HG03103 (cell line): ENCODE data around the gene SRRM2.
A peak's percentile ranks its signal among the peaks of the same experiment; 100 is the strongest.
"Not testable (repeated sequence)": the region's sequence is repeated elsewhere in the genome, so short reads cannot be mapped to it uniquely, and the experiment has no call there.

ENCODE experiments used
- ATAC-seq: cut with Tn5 transposase; IDR thresholded peaks from one replicate; pipeline ENCODE4 v1.9.1; 2021; ENCODE audit warnings: low read depth; ENCODE audit not compliant: unreplicated experiment

Gene SRRM2

DNA sequence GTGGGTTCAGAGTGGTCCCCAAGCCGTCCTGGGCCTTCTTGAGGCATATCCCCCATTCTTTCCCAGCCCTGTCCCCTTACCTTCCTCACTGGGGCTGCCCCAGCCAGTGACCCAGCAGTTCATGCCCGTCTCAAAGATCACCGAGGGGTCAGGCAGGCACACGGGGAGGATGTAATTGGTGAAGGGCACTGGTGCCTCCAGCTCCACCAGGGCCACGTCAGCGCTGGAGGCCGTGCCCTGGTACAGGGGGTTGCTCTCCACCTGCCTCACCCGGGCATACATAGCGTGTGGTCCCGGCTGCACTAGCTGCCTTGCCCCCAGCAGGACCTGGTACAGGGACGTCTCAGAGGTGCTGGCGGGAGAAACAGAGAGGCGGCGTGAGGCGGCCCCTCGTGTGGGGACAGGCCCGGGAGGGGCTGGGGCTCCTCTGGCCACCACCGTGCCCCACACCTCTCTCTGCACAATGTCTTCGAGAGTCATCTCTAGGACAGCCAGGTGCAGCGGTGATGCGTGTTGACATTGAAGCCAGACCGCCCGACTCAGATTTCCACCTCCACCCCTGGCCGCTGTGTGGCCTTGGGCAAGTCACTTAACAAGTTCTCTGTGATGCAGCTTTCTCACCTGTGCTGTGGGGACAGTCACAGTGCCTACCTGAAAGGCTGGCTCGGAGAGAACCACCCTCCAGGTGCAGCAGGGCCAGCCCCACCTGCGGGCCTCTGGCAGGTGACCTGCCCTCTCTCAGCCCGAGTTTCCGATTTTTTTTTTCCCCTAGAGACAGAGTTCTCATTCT is 38.3 kb upstream of the SRRM2 start:
- ATAC-seq = no peak

DNA sequence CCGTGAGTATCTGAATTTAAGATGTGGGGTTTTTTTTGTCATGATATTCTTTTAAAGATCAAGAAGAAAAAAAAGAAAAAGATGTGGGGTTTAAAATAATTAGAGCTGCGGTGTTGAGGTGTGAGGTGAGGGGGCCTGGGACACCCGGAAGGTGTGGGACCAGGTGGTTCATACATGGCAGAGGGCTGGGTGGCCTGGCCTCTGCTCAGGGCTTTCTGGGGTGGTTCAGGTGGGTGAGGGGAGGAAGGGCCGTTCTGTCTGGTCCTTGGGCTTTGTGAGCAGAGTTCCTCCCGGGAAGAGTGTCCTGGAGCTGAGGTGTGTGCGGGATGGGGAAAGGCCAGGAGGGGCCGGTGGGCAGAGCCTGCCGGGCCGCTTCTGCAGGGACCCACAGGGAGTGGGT is 37.4 kb upstream of the SRRM2 start:
- no peak for ATAC-seq

DNA sequence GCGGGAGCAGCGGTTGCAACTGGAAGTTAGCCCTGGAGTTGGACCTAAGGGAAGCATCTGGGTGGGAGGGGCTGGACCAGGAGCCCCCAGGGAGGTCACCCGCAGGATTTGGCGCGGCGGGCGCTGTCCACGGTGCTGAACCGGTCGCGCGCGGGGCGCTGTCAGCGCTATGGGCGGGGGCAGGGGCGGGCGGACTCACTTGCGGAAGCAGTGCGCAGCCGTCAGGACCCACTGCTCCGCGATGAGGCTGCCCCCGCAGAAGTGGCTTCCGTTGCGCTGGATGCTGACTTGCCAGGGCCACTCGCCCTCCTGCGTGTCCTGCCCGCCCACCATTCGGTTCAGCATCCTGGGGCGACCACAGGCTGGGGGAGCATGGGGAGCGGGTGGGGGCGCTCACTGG is 36.9 kb upstream of the SRRM2 start:
- ATAC-seq = no peak

DNA sequence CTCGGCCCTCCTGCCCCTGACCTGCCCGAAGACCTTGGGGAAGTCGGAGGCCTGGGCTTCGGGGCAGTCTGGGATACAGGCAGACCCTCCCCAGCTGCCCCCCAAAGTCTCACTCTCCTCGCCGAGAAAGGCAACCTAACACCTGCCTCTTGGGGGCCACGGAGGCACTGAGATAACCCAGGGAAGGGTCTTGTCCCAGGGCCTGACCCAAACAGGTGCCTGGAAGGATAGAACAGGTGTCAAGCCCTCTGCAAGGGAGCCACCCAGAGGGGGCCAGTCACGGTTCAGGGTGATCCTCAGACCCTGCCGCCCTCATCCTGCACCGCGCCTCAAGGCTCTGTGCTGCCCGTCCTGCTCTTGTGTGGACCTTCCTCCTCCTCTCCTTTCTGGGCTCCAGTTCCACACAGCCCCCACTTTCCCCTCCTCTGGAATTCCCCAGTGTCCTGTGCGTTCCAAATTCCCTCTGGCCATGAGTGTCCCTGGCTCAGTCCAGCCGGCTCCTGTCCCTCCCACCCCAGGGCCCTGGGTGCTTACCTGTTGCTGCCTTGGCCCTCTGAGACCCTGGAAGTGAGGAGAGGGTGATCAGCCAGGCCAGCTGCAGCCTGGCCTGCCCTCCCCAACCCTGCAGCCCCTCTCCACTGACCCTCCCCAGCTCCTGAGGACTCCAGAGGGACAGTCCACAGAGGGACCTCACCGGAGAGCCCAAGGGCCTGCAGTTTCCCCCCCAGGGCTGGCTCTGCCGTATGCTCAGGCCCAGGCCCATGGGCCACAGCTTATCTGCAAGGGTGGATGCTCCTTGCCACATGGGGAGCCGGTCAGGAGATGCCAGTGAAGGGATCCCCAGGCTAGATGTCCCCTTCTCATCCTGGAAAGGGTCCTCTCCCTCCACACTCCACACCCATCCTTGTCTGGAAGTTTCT is 36.2 kb upstream of the SRRM2 start:
- ATAC-seq = no peak

DNA sequence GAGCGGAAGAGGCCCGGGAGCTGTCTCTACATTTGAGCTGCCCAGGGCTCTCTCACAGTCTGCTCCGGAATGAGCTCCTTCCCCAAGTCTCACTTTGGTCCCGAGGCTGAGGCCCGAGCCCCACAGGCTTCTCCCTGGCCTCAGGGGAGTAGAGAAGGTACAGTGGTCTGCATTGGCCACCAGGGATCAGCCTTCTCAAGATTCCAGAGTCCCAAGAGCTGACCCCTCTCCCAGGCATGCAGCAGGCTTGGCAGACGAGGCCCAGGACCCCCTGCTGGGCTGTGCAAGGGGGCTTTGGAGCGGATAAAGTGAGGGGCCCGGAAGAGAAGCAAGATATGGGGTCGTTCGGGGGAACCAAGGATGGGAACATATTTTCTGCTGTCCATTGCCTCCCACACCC is 35.5 kb upstream of the SRRM2 start:
- ATAC-seq = no peak

DNA sequence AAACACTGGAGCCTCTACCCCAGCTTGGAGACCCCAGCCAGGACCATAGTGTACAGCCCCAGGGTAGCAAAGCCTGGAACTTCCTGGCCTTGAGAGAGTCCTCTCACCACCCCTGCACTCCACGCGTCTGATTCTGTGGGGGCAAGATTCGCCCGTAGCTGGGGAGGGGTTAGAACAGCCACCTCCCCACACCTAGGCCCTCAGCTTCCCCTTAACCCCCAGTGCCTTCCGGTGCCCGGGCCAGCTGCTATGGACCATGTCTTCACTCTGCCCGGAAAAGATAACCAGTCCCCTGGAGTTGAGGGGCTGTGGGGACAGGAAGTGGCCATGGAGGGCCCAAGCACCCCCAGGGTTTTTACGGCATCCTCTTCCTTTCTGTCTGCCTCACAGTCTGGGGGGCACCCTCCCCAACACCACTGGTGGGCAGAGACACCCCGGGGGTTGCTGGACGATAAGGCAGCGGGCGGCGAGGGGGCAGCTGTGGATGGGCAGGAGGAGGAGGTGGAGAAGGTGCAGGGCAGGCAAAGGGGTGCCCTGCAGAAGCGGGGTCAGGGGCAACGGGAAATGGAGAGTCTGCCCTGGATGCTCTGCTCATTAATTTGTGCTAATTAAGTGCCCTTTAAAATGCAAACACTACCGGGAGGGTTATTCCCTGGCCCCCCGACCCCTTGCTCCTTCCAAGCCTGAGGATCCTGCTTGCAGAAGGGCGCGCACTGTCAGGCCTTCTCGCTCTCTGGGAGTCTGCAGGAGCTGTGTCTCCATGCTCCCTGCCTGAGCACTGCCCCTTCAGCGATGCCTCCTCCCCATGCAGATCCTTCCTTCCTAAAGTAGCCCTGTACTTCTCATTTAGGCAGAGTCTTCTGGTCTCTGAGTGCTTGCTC is 34.8 kb upstream of the SRRM2 start:
- ATAC-seq = no peak

DNA sequence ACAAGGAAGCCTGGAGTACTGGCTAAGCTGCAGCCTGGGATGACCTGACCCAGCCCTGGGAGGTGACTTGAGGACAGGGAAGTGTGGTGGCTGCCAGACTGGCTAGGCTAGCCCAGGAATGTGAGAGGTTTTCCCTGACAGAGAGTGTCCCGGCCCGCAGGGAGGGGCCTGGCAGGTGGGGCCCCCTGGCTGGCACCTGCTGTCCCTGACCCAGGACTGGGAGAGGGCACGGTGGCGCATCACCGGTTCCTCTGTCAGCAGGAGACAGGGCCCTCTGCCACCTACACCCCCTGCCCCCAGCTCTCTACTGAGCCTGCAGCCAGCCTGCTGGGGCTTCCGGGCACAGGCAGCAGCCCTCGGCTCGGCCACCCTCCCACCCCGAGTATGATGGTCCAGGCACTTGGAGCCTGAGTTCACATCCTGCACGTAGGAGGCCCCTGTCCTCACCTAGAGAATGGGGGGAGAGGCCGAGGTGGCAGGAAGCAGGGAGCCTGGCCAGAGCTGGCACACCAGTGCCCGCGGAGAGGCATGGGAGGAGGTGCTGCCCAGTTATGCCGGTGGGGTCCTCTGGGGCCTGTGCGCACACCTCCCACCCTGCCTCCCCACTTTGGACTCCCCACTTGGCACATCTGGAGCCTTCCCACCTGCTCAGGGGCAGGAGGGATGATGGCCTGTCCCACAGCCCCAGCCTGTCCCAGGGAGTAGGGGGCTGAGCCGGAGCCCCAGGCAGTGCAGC is 32.9 kb upstream of the SRRM2 start:
- ATAC-seq = no peak

DNA sequence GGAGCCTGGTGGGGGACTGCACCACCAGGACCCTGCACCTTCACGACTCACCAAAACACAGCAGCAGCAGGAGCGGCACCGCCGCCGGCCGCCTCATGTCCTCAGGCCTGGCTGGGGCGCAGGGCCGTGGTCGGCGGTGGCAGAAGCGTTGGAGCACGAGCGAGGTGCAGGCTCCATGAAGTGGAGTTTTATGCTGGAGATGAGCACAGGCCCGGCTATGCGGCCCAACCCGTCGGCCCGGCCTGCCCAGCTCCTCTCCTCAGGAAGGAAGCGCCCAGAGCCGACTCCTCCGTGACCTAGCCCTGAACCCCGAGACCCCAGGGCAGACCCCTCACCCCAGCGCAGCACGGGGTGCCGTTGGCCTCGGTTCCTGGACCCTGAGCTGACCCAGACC is 32.4 kb upstream of the SRRM2 start, which contains the start of gene PRSS27:
PRSS27 (minus strand) TSS at position 161 of the 394 bp plus-strand sequence; CDS start at position 97, 64 bp downstream.
- ATAC-seq = no peak

DNA sequence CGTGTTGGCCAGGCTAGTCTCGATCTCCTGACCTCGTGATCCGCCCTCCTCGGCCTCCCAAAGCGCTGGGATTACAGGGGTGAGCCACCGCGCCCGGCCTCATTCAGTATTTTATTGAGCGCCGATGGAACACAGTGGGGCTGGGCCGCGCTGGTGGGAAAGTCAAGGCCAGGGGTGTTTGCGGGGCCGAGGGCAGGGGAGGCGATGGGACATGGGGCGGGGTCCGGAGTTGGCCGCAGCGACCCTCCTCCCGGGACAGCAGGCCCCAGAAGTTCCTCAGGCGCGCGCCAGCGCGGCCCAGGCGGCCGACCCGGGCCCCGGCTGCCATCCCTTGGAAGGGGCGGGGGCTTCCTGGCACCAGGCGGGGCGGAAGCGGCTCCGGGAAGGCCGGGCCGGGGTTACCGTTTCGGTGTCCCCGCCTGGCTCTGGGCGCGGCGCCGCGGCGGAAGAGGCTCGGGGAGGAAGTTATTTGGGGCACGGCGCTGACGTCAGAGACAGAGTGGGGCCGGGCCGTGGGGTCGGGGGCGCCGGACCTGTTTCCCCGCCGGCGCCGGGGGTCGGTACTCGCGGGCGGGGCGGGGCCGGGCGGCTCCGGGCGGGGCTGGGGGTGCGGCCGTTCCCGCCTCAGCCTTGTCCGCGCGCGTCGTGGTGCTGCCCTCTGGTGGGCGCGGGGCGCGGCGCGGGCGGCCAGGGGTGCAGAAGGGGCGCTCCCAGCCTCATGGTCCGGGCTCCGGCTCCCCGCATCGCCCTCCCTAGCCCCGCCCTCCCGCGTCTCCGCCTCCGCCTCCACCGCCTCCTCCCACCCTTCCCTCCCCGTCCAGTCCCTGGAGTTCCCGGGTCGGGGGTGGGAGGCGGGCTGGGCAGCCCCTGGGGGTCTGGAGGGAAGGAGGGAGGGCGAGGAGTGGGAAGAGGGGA is 31.5 kb upstream of the SRRM2 start:
- peak; percentile 80 for ATAC-seq

DNA sequence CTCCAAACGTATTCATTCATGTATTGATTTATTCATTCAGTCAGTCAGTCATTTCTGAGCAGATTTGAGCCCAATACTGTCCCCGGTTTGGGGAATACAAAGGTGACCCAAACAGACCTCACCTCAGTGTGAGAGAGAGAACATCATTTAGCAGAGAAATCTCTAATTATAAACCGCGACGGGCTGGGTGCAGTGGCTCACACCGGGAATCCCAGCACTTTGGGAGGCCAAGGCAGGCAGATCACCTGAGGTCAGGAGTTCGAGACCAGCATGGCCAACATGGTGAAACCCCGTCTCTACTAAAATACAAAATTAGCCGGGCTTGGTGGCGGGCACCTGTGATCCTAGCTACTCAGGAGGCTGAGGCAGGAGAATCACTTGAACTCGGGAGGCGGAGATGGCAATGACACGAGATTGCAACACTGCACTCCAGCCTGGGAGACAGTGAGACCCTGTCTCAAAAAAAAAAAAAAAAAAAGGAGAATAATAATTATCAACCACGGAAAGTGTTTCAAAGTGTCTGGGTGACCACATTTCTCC is 30.7 kb upstream of the SRRM2 start:
- not testable (repeated sequence) for ATAC-seq

DNA sequence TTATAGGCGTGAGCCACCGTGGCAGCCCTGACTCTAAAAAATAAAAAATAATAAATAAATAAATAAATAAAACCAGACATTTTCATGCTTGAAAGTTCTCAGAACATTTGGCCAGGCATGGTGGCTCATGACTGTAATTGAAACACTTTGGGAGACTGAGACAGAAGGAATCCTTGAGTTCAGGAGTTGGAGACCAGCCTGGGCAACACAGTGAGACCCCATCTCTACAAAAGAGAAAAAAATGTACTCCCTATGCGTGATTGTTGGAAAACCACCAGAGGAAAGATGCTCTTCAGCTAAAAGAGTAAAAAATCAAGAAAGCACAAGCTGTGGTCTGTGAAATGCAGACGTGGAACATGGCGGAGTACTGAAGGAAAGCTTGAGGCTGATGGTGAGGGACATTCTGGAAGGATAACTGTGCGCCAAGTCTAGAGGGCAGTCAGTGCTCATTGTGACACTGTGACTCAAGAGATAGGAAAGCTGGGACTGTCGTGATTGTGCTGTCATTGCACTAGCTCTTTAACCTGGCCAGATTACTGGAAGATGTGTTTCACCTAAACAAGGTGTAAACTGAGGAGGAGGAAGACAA is 28.3 kb upstream of the SRRM2 start:
- ATAC-seq = no peak

DNA sequence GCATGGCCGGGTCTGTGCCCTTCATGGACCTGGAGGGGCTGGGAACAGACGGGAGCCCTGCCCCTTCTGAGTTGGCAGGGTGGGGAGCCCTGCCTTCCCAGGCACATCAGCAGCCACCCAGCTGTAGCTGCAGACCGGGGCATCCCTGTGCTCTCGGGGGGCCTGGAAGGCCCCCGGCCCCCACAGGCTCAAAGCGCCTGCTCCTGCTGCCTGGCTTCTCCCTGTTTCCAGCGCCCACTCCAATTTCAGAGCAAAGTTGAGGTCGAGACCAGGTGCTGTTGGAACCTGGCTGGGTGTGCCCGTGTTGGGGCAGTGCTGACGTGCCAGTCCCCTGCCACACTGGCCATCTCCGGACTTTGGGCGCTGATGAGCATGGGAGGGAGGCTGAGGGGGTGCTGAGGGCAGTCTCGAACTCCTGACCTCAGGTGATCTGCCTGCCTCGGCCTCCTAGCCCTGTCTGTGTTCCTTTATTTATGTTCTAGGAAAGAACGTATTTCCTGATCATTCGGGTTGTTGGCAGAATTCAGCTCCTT is 27.6 kb upstream of the SRRM2 start:
- ATAC-seq = no peak

DNA sequence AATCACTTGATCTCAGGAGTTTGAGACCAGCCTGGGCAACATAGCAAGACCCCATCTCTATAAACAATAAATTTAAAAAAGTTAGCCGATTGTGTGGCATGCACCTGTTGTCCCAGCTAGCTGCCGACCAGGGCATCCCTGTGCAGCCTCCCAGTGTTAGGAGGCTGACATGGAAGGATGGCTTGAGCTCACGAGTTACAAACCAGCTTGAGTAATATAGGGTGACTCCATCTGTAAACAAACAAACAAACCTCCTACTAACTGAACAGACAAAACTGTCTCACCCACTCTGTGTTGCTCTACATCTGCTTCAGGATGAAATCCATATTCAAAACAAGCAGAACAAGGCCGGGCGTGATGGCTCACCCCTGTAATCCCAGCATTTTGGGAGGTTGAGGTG is 25.5 kb upstream of the SRRM2 start:
- no peak for ATAC-seq

DNA sequence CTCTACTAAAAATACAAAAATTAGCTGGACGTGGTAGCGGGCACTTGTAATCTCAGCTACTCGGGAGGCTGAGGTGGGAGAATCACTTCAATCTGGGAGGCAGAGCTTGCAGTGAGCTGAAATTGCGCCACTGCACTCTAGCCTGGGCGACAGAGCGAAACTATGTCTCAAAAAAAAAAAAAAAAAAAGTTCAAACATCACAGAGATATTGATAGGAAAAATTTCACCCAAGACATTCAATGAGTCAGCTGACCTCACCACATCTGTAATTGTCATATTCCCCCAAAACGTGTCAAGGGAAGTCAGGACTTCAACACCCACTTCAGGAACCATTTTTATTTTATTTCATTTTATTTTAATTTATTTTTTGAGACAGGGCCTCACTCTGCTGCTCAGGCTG is 24.4 kb upstream of the SRRM2 start:
- no peak for ATAC-seq

DNA sequence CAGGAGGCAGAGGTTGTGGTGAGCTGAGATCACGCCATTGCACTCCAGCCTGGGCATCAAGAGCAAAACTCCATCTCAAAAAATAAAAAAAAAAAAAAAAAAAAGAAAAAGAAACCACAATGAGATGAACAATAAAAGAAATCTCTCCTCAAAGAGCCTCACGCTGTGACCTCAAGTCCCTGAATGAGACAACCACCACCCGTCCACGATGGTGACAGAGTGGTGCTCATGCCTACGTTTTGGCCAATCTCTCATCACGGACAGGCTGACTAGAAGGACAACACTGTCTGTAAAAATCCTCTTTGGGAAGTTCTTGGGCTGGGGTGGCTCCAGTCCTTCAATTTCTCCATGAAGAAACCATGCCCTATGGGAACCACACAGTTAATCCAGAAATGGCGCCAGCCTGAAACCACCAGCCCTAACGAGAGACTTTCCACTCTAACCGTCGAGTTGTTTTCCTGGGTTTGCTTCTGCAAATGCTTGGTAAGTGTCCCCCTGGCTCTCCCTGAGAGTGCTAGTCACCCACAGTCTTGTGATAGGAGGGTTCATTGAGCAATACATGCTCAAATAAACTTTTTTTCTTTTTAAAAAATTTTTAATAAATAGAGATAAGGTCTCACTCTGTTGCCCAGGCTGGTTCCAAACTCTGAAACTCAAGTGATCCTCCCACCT is 17.5 kb upstream of the SRRM2 start:
- ATAC-seq = no peak

DNA sequence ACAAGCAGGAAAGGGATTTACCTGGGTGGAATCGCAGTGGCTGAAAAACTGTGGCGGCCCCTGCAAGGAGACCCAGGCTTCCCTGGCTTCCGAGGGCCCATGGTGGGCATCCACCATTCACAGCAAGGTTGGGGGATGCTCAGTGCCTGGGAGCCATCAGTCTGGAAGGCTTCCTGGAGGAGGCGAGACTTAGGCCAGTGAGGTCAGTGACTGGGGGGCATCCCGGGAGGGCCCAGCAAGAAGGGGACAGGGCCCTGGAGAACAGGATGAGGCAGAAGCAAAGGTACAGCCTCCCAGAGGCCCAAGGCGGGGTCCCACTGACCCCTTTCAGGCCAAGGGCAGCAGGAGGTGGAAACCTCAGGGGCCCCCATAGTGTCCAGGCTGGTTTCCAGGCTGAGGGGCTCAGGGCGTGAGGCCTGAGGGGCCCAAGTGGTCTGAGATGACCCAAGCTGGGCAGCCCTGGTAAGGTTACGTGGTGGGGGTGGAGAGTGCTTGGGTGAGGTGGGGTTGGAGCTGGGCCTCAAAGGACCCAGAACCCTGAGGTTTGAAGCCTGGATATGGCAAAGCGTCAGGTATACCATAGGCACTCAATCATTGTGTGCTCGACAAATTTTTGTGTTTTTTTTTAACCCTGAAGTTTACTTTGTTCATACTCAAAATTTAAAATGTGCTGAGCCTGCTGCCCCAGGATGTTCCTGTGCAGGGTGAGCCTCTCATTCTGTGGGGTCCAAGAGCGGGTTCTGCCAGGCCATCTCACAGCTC is 15.8 kb upstream of the SRRM2 start:
- no peak for ATAC-seq

DNA sequence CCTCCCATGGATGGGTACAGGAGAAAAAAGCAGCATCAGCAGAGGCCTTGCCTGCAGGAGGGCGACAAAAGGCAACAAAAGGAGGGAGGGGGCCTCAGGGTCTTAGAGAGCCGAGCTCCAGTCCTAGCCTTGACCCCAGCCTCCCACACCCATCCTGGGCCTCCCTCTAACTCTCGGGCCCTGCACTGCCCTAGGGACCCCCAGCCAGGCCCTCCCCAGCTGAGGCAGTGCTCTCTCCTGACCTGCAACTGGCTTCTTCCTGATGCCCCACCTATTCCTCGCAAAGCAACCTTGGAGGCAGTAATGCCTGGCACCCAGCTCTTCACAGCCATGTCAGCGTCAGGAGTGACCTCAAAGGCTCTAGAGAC is 15.2 kb upstream of the SRRM2 start:
- ATAC-seq = no peak
